Pericardium fibroblast (primary cell): ENCODE results near the gene MARCO. TPM values are rescaled to one million over a fixed set of nuclear protein-coding genes. Genes with fewer than 3 reads are reported as not detected.

ENCODE experiments used
- total RNA-seq: library from RNA; depleted of rRNA; stranded (reverse); fragments of >200 nt; gene quantifications from 2 replicates; pipeline ENCODE4 v1.2.3, GENCODE V29; 2015

MARCO gene, protein sequence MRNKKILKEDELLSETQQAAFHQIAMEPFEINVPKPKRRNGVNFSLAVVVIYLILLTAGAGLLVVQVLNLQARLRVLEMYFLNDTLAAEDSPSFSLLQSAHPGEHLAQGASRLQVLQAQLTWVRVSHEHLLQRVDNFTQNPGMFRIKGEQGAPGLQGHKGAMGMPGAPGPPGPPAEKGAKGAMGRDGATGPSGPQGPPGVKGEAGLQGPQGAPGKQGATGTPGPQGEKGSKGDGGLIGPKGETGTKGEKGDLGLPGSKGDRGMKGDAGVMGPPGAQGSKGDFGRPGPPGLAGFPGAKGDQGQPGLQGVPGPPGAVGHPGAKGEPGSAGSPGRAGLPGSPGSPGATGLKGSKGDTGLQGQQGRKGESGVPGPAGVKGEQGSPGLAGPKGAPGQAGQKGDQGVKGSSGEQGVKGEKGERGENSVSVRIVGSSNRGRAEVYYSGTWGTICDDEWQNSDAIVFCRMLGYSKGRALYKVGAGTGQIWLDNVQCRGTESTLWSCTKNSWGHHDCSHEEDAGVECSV
- not detected in 2 replicates for total RNA-seq

DNA sequence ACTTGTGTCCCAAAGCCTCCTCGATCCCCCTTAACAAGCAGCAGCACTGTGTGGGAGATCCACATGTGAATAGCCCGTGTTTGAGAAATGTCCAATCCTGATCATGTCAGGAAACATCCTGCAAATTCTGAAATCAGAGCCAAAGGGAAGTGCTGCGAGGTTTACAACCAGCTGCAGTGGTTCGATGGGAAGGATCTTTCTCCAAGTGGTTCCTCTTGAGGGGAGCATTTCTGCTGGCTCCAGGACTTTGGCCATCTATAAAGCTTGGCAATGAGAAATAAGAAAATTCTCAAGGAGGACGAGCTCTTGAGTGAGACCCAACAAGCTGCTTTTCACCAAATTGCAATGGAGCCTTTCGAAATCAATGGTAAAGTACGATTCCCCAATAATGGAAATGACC lies at the start of gene MARCO:
Gene MARCO (plus strand): TSS at position 164 of the 400 bp plus-strand sequence. CDS start 107 bp downstream, at position 271.

Other genes with a start within 250 kb of the MARCO start
- 3.6 and 5.7 TPM in 2 replicates for gene EN1, start 94.5 kb upstream of the MARCO start, total RNA-seq
- gene C1QL2, start 216.6 kb downstream of the MARCO start, total RNA-seq: not detected in 2 replicates